Measurements from ENCODE around the gene SPATC1L.
A peak's percentile ranks its signal among the peaks of the same experiment; 100 is the strongest.

SPATC1L gene

GRCh38 chr21:46183910-46184624, at the start of gene SPATC1L:
SPATC1L (minus strand) TSS chr21:46184459; CDS start chr21:46182816, 1,643 bp downstream.
- CTCF ChIA-PET = no interaction called here
- POLR2A ChIA-PET = no interaction called here
- peak; percentile 78 for DNase-seq (ENCODE audit: extremely low spot score)
- no peak for TF ChIP-seq CTCF (IDR thresholded peaks at IDR 0.05; ENCODE audit: control extremely low read depth, extremely low read depth, low read depth, missing control alignments)

- no peak for DNase-seq (ENCODE audit: extremely low spot score)
- TF ChIP-seq CTCF (IDR thresholded peaks at IDR 0.05; ENCODE audit: control extremely low read depth, extremely low read depth, low read depth, missing control alignments) = no peak
- CTCF ChIA-PET = interaction anchor here (0.8 to 3.2 kb wide), 5 partner anchors 11 to 29 kb away, joined by 3 to 21 read pairs (median 6); no protein-coding TSS in a partner anchor
- POLR2A ChIA-PET = no interaction called here
Observed at GRCh38 chr21:46229923-46230260, 45.6 kb upstream of the SPATC1L start.

GRCh38 chr21:46229133-46229922, 45.1 kb upstream of the SPATC1L start:
- ChIA-PET CTCF (interaction anchor here (0.8 to 3.2 kb wide), 4 partner anchors 11 to 30 kb away, joined by 3 to 21 read pairs (median 6); no protein-coding TSS in a partner anchor), POLR2A (interaction anchor here (1.3 kb wide), 1 partner anchor 12 kb away, joined by 3 read pairs; no protein-coding TSS in a partner anchor)
- TF ChIP-seq CTCF (IDR thresholded peaks at IDR 0.05; ENCODE audit: control extremely low read depth, extremely low read depth, low read depth, missing control alignments) = peak; percentile 61
- no peak for DNase-seq (ENCODE audit: extremely low spot score)

- peak; percentile 98 for DNase-seq (ENCODE audit: extremely low spot score)
- TF ChIP-seq CTCF (IDR thresholded peaks at IDR 0.05; ENCODE audit: control extremely low read depth, extremely low read depth, low read depth, missing control alignments) = no peak
- CTCF ChIA-PET = interaction anchor here (1.2 to 3.2 kb wide), 3 partner anchors 13 to 86 kb away, joined by 4 to 21 read pairs (median 4); no protein-coding TSS in a partner anchor
- POLR2A ChIA-PET = interaction anchor here (1.0 to 1.3 kb wide), 2 partner anchors 8 to 13 kb away, joined by 3 read pairs; no protein-coding TSS in a partner anchor
Observed at GRCh38 chr21:46228345-46229051, 44.2 kb upstream of the SPATC1L start, which contains the start of gene LSS. LSS (minus strand) TSS chr21:46228774; CDS start chr21:46228745, 29 bp downstream.

GRCh38 chr21:46227811-46228344, 43.6 kb upstream of the SPATC1L start:
- CTCF ChIA-PET = interaction anchor here (1.2 to 1.5 kb wide), 2 partner anchors 12 to 85 kb away, joined by 4 read pairs; no protein-coding TSS in a partner anchor
- DNase-seq (ENCODE audit: extremely low spot score) = no peak
- no peak for TF ChIP-seq CTCF (IDR thresholded peaks at IDR 0.05; ENCODE audit: control extremely low read depth, extremely low read depth, low read depth, missing control alignments)
- POLR2A ChIA-PET = interaction anchor here (0.6 to 1.3 kb wide), 4 partner anchors 8 to 57 kb away, joined by 3 read pairs; no protein-coding TSS in a partner anchor
